CD4-positive, alpha-beta T cell treated with Interleukin-2 at 100 ng/mL for 4 hours (primary cell): ENCODE measurements around the gene GNE.
"Not testable (repeated sequence)": the region's sequence is repeated elsewhere in the genome, so short reads cannot be mapped to it uniquely, and the experiment has no call there.

Source experiments
- DNase-seq: peaks from one replicate; pipeline ENCODE4 v3.0.0-alpha.2; 2020; ENCODE audit warnings: low spot score

The GNE gene

GRCh38 chr9:36207546-36208012 is 50.7 kb downstream of the GNE start:
- no peak for DNase-seq

DNA sequence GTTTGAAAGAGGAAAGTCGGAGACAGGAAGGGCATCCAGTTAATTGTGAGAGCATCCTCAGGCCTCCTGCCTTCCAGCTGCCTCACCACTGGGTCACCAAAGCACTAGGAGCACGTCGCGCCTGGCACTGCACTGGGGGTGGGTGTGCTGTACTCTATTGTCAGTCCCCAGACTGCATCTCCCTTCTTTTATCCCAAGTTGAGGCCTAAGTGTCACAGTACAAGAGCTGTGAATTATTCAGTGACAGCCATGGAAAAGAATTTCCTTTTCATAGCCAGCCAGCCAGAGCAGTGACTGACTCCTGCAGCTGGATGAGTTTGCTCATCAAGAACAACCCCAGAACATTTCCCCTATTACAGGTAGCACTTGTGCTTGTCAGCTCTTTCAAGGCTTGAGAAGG is 51.2 kb downstream of the GNE start:
- no peak for DNase-seq

GRCh38 chr9:36204906-36205547 is 53.2 kb downstream of the GNE start:
- no peak for DNase-seq

GRCh38 chr9:36194326-36195000 is 63.8 kb downstream of the GNE start:
- no peak for DNase-seq

DNA sequence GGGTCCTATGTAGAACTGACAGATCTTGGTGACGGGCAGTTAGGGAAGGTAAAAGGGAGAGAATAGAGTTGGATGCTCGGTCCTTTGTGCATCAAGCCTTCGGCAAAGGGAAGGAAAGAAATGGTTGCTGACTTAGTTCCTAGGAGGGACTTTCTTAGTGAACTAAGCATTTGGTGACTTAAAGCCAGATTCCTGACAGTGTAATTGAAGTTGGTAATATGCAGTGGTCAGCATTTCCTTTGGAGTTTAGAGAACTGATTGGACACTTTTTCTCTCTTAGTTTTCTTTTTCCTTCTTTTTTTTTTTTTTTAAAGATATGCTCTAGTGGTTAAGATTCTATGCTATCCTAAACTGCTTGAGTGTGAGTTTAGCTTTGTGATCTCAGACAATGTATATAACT is 65.2 kb downstream of the GNE start:
- DNase-seq, result no peak

GRCh38 chr9:36192196-36192595 is 66.1 kb downstream of the GNE start:
- no peak for DNase-seq

DNA sequence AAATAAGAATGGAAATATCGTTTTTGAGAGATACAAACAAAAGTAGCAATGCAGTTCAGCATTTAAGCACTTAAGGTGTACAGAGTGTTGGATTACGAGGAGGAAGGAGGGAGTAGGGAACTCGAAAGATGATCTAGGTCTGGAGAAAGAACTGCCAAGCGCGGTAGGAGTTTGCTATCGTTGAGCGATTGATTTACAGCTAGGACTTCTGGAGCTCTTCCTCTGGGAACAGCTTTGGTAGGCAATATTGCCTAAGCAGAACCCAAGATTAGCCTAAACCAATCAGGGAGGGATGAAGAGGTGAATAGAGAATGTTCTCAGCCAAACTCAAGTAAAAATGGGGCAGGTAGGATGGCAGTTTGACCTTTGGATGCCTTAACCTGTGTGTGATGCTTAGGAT is 66.6 kb downstream of the GNE start:
- DNase-seq, result no peak

DNA sequence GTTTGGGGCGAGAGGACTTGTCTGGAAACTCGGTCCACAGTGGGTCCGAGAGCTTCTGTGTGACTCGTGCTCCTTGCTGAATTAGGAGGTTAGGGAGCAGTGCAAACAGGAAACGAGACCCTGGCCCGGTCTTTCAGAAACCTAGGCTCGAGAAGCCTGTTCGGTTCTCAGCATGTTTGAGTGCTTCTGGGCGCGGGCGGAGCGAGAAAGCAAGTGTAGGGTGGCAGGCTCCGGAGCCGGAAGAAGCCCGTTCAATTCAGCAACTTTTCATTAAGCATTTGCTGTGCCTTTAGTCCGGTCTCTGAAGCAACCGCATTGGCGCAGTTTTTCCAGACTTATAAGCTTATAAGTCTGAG is 67.0 kb downstream of the GNE start:
- peak; percentile 31 for DNase-seq

GRCh38 chr9:36190388-36191289 is 67.6 kb downstream of the GNE start, which contains the start of gene CLTA:
Gene CLTA (plus strand): TSS chr9:36190921. CDS start chr9:36191057, 136 bp downstream.
- peak; percentile 97 for DNase-seq

GRCh38 chr9:36189976-36190375 is 68.3 kb downstream of the GNE start:
- DNase-seq, result no peak

DNA sequence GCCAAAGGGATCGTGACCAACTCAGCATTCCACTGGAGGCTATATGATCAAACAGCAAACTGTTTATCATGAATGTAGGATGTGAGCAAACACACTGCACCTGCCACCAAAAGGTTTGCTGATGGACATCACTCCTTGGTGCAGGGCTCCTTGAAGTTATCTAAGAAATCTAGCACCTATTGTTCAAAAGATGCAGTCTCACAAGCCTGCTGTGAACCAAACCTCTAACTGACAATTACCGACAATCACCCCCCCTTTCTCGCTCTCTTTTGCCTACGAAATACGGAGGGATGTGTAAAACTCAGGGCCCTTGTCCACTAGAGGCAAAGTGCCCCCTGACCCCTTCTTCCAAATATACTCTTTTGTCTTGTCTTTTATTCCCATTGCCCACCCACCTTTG is 70.0 kb downstream of the GNE start:
- no peak for DNase-seq

DNA sequence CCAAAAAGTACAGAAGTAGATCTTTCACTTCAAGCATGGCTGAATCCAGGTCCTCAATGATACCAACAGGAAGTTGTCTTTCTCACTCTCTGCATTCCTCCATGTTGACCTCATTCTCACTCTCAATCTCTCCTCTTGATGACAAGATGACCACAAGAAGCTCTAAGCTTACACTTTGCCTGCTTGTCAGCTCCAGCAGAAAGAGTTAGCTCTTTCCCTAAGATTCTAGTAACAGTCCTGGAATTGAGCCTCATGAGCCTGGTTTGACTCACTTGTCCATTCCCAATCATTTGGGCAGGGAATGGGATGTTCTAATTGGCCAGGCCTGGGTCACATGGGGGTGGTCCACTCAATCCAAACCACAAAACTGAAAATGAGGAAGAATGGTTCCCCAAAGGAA is 70.8 kb downstream of the GNE start:
- DNase-seq, result no peak

DNA sequence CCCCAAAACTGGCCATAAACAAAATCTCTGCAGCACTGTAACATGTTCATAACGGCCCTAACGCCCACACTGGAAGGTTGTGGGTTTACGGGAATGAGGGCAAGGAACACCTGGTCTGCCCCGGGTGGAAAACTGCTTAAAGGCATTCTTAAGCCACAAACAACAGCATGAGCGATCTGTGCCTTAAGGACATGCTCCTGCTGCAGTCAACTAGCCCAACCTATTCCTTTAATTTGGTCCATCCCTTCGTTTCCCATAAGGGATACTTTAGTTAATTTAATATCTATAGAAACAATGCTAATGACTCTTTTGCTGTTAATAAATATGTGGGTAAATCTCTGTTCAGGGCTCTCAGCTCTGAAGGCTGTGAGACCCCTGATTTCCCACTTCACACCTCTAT is 78.0 kb downstream of the GNE start:
- not testable (repeated sequence) for DNase-seq

- no peak for DNase-seq
Observed at GRCh38 chr9:36177571-36177970, 80.7 kb downstream of the GNE start.

DNA sequence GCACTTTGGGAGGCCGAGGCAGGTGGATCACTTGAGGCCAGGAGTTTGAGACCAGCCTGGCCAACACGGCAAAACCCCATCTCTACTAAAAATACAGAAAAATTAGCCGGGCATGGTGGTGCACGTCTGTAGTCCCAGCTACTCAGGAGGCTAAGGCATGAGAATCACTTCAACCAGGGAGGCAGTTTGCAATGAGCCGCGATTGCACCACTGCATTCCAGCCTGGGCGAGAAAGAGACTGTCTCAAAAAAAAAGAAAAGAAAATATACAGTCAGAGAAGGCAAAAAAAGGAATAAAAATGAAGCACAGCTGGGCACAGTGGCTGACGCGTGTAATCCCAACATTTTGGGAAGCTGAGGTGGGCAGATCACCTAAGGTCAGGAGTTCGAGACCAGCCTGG is 81.8 kb downstream of the GNE start:
- DNase-seq, result not testable (repeated sequence)

- not testable (repeated sequence) for DNase-seq
Observed at GRCh38 chr9:36175209-36175608, 83.0 kb downstream of the GNE start.

DNA sequence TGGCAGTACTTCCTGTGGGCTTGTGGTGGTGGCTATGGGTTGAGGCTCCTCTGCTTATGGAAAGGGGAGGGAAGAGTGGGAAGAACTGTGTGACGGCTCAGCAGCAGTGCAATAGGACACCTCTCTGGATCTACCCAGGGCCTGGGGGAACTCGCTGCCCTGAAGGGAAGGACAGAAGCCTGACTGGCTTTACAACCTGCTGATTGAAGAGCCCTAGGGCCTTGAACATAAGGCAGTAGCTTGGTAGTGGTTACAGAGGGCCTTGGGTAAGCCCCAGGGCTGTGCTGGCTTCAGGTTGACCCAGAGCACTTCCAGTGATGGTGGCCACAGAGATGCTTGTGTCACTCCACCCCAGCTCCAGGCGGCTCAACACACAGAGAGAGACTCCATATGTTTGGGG is 83.5 kb downstream of the GNE start:
- DNase-seq, result no peak

DNA sequence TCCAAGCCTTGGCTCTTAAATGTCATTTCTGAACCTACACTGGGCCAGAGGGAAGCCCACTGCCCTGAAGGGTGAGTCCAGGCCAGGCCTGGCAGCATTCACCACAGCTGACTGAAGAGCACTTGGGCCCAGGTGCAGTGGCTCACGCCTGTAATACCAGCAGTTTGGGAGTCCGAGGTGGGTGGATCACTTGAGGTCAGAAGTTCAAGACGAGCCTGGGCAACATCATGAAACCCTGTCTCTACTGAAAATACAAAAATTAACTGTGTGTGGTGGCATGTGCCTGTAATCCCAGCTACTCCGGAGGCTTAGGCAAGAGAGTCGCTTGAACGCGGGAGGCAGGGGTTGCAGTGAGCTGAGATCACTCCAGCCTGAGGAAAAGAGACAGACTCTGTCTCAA is 84.0 kb downstream of the GNE start:
- no peak for DNase-seq

GRCh38 chr9:36173861-36174260 is 84.4 kb downstream of the GNE start:
- no peak for DNase-seq

DNA sequence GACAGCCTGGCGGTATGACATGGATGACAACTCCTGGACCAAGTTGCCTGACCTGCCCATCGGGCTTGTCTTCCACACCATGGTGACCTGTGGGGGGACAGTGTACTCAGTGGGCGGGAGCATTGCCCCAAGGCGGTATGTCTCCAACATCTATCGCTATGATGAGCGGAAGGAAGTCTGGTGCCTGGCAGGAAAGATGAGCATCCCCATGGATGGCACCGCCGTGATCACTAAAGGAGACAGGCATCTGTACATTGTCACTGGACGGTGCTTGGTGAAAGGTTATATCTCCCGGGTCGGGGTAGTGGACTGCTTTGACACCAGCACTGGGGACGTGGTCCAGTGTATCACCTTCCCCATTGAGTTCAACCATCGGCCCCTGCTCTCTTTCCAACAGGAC is 87.7 kb downstream of the GNE start:
- no peak for DNase-seq

DNA sequence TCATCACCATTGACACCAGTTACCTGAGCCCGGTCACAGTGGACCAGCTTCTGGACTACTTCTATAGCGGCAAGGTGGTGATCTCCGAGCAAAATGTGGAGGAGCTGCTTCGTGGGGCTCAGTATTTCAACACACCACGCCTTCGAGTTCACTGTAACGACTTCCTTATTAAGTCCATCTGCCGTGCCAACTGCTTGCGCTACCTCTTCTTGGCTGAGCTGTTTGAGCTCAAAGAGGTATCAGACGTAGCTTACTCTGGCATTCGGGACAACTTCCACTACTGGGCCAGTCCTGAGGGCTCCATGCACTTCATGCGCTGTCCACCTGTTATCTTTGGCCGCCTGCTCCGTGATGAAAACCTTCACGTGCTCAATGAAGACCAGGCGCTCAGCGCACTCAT is 88.5 kb downstream of the GNE start:
- no peak for DNase-seq

DNA sequence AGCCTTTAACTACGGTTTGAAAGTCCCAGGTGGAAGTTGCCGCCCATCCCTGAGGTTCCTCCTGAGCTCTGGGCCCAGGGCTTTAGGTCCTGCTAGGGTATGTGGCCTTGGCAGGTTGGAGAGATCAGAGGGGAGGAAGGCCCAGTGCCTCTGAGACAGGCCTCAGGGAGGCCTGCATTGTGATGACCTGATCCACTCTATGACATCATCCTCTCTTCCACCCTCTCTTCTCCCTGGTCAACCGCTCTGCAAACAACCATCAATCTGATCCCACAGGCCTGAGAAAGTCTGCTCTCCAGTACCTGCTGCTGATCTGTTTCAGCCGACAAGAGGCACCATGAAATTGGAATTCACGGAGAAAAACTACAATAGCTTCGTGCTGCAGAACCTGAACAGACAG is 89.1 kb downstream of the GNE start, which contains the start of gene CCIN:
CCIN (plus strand) TSS at position 223 of the 400 bp plus-strand sequence; CDS start at position 338, 115 bp downstream.
- DNase-seq, result no peak
